DMS53 treated with DMSO at 0.1 percent for 48 hours (cell line): ENCODE results near the gene BMPR1A.

Experiments
- DNase-seq: peaks from one replicate; lab custom pipeline; 2025; ENCODE audit not compliant: unreplicated experiment; lab: John Stamatoyannopoulos, UW

The BMPR1A gene

GRCh38 chr10:86799188-86799845, 42.9 kb downstream of the BMPR1A start:
- DNase-seq: no peak

GRCh38 chr10:86801995-86802394, 45.6 kb downstream of the BMPR1A start:
- DNase-seq: no peak

GRCh38 chr10:86802473-86803108, 46.2 kb downstream of the BMPR1A start:
- no peak for DNase-seq

- DNase-seq: no peak
Observed at GRCh38 chr10:86803156-86803555, 46.7 kb downstream of the BMPR1A start.

- DNase-seq: no peak
Observed at GRCh38 chr10:86804805-86805204, 48.4 kb downstream of the BMPR1A start.

- no peak for DNase-seq
Observed at GRCh38 chr10:86813101-86813500, 56.7 kb downstream of the BMPR1A start.

- DNase-seq: no peak
Observed at GRCh38 chr10:86813982-86814381, 57.6 kb downstream of the BMPR1A start.

GRCh38 chr10:86815035-86815617, 58.7 kb downstream of the BMPR1A start:
- DNase-seq: no peak

GRCh38 chr10:86815640-86816039, 59.2 kb downstream of the BMPR1A start:
- DNase-seq: no peak

GRCh38 chr10:86817246-86817645, 60.8 kb downstream of the BMPR1A start:
- no peak for DNase-seq

GRCh38 chr10:86819567-86819966, 63.1 kb downstream of the BMPR1A start:
- no peak for DNase-seq

- DNase-seq: no peak
Observed at GRCh38 chr10:86820509-86820908, 64.1 kb downstream of the BMPR1A start.

- no peak for DNase-seq
Observed at GRCh38 chr10:86821388-86821999, 65.1 kb downstream of the BMPR1A start.

- DNase-seq: no peak
Observed at GRCh38 chr10:86823565-86823964, 67.1 kb downstream of the BMPR1A start.

- DNase-seq: no peak
Observed at GRCh38 chr10:86824151-86824550, 67.7 kb downstream of the BMPR1A start.

GRCh38 chr10:86825366-86825765, 68.9 kb downstream of the BMPR1A start:
- DNase-seq: no peak

- peak; percentile 32 for DNase-seq
Observed at GRCh38 chr10:86827639-86828038, 71.2 kb downstream of the BMPR1A start.

GRCh38 chr10:86828145-86828544, 71.7 kb downstream of the BMPR1A start:
- DNase-seq: no peak

- DNase-seq: no peak
Observed at GRCh38 chr10:86829472-86829871, 73.1 kb downstream of the BMPR1A start.

GRCh38 chr10:86830043-86830591, 73.7 kb downstream of the BMPR1A start:
- no peak for DNase-seq

GRCh38 chr10:86833969-86834368, 77.5 kb downstream of the BMPR1A start:
- DNase-seq: no peak

- no peak for DNase-seq
Observed at GRCh38 chr10:86836044-86836443, 79.6 kb downstream of the BMPR1A start.
